ENCODE results near the gene GPC3.

Gene GPC3

DNA sequence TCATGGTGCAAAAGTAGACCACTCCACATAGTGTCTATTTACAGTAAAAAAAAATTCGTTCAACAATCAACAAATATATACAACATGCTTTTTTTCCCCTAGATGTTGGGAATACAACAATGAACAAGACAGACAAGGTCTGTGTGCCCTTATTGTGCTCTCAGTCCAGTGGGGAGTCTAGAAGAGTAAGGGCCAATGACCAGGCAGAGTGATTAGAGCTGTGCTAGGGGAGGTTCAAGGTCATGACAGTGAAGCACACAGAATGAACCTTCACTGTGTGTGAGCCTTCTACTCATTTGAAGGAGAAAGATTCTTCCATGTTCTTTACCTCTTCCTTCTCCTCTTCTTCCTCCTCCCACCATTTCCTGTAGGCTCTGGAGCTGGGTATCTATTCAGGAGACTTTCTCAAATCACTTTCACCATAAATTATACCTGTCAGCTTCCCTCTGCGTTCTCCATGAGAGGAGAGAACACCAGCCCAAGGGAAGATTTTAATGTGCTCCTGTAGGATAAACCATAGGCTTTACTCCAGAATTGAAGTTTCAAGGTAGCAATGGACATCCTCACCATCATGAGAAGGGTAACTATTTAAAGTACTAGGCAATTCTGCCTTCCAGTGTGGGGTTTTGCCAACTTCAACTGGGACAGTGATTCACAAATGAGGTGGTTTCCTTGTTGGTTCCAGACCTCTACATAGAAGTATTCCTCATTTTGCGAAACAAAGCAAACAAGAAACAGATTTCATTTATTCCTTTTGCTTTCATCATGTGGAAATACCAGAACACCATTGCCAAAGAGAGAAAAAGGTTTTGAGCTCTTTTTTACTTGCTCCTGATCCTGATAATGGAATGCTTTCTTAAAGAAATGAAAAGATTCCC lies 323.2 kb downstream of the GPC3 start:
- Histone ChIP-seq H3K79me2 (ENCODE audit: insufficient read depth, low read length) (no peaks in the 10 kb centered on the region), H3F3A (ENCODE audit: insufficient read depth, low read length) (no peaks in the 10 kb centered on the region), H3K9me2 (ENCODE audit: low read depth, low read length) (no peaks in the 10 kb centered on the region), H3K36me3 (ENCODE audit: insufficient read depth, low read length) (no peaks in the 10 kb centered on the region), H3K4me2 (ENCODE audit: low read length) (no peak overlapping the region), H3K9ac (ENCODE audit: low read length) (no peak overlapping the region), H2AFZ (ENCODE audit: low read length) (no peak overlapping the region), H3K4me3 (ENCODE audit: low read depth, low read length, poor library complexity, severe bottlenecking) (no peak overlapping the region), H3K4me1 (ENCODE audit: insufficient read depth, low read length, severe bottlenecking) (no peaks in the 10 kb centered on the region), H3K9me3 (ENCODE audit: low read length) (no peaks in the 10 kb centered on the region), H3K27me3 (ENCODE audit: insufficient read depth, low read length) (no peaks in the 10 kb centered on the region), H4K20me1 (ENCODE audit: insufficient read depth, low read length) (no peaks in the 10 kb centered on the region), H3K27ac (ENCODE audit: low read depth, low read length, poor library complexity, severe bottlenecking) (no peak overlapping the region)
- TF ChIP-seq, protein P1, sequence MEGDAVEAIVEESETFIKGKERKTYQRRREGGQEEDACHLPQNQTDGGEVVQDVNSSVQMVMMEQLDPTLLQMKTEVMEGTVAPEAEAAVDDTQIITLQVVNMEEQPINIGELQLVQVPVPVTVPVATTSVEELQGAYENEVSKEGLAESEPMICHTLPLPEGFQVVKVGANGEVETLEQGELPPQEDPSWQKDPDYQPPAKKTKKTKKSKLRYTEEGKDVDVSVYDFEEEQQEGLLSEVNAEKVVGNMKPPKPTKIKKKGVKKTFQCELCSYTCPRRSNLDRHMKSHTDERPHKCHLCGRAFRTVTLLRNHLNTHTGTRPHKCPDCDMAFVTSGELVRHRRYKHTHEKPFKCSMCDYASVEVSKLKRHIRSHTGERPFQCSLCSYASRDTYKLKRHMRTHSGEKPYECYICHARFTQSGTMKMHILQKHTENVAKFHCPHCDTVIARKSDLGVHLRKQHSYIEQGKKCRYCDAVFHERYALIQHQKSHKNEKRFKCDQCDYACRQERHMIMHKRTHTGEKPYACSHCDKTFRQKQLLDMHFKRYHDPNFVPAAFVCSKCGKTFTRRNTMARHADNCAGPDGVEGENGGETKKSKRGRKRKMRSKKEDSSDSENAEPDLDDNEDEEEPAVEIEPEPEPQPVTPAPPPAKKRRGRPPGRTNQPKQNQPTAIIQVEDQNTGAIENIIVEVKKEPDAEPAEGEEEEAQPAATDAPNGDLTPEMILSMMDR (IDR thresholded peaks at IDR 0.05; ENCODE audit: low read length), result no peak

DNA sequence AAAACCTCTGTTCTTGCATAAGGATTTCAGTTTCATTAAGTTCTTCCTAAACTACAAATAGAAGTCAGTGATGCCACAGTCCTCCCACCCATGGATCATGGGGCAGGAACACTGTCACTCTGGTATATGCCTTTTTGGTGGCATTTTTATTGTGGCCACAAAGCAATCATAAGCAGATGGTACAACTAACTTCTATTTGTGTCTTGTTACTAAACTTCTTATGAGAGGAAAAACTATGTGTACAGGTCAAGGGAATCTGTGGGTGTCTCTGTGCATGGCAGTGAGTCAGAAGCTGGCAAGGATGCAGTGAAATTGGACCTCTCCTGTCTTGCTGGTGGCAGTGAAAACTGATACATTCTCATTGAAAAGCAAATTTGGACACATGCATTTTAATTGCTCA lies 325.1 kb downstream of the GPC3 start:
- H3K9me3 ChIP-seq (ENCODE audit: low read length), result no peaks in the 10 kb centered on the region
- no peaks in the 10 kb centered on the region for H3K9me2 ChIP-seq (ENCODE audit: low read depth, low read length)
- no peaks in the 10 kb centered on the region for H3K36me3 ChIP-seq (ENCODE audit: insufficient read depth, low read length)
- H2AFZ ChIP-seq (ENCODE audit: low read length), result no peak overlapping the region
- no peak overlapping the region for H3K4me3 ChIP-seq (ENCODE audit: low read depth, low read length, poor library complexity, severe bottlenecking)
- H4K20me1 ChIP-seq (ENCODE audit: insufficient read depth, low read length), result no peaks in the 10 kb centered on the region
- H3K4me1 ChIP-seq (ENCODE audit: insufficient read depth, low read length, severe bottlenecking), result no peaks in the 10 kb centered on the region
- H3F3A ChIP-seq (ENCODE audit: insufficient read depth, low read length), result no peaks in the 10 kb centered on the region
- H3K27ac ChIP-seq (ENCODE audit: low read depth, low read length, poor library complexity, severe bottlenecking), result no peak overlapping the region
- H3K79me2 ChIP-seq (ENCODE audit: insufficient read depth, low read length), result no peaks in the 10 kb centered on the region
- H3K9ac ChIP-seq (ENCODE audit: low read length), result no peak overlapping the region
- no peak overlapping the region for H3K4me2 ChIP-seq (ENCODE audit: low read length)
- TF ChIP-seq EZH2 (IDR thresholded peaks at IDR 0.05; ENCODE audit: borderline replicate concordance, low read length), result no peak
- TF ChIP-seq, protein P1 (IDR thresholded peaks at IDR 0.05; ENCODE audit: low read length), result no peak
- H3K27me3 ChIP-seq (ENCODE audit: insufficient read depth, low read length), result no peaks in the 10 kb centered on the region

DNA sequence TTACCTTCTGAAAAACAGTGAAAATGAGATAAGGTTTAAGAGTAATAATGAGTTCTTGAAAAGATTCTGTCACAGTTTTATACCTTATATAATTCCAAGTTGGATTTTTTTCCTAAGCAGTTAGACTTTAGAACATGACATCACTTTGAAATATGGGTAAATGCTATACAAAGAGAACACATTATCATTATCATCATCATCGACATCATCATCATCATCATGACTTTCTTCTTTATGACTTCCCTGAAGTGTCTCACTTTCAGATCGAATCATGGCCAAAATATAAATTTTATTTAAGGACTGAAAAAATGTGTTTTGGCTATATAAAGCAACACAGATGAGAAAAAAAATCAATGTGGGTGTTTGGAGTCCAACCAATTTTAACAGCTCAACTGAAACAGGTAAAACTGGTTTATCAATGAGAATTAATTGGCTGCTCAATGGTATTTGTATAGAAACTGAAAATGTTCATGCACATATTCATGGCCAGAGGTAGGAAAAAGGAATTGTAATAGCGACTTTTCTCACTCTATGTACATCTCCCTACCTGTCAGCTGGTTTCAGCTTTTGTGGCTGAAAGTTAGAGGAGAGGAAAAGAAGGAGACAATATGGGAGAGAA lies 327.0 kb downstream of the GPC3 start:
- no peak overlapping the region for H3K9ac ChIP-seq (ENCODE audit: low read length)
- no peak overlapping the region for H2AFZ ChIP-seq (ENCODE audit: low read length)
- no peaks in the 10 kb centered on the region for H3K36me3 ChIP-seq (ENCODE audit: insufficient read depth, low read length)
- no peaks in the 10 kb centered on the region for H3F3A ChIP-seq (ENCODE audit: insufficient read depth, low read length)
- TF ChIP-seq, protein P1 (IDR thresholded peaks at IDR 0.05; ENCODE audit: low read length), result no peak
- TF ChIP-seq EZH2 (IDR thresholded peaks at IDR 0.05; ENCODE audit: borderline replicate concordance, low read length), result no peak
- no peak overlapping the region for H3K4me3 ChIP-seq (ENCODE audit: low read depth, low read length, poor library complexity, severe bottlenecking)
- no peaks in the 10 kb centered on the region for H3K9me3 ChIP-seq (ENCODE audit: low read length)
- H4K20me1 ChIP-seq (ENCODE audit: insufficient read depth, low read length), result no peaks in the 10 kb centered on the region
- H3K79me2 ChIP-seq (ENCODE audit: insufficient read depth, low read length), result no peaks in the 10 kb centered on the region
- H3K27me3 ChIP-seq (ENCODE audit: insufficient read depth, low read length), result no peaks in the 10 kb centered on the region
- H3K4me1 ChIP-seq (ENCODE audit: insufficient read depth, low read length, severe bottlenecking), result no peaks in the 10 kb centered on the region
- H3K9me2 ChIP-seq (ENCODE audit: low read depth, low read length), result no peaks in the 10 kb centered on the region
- no peak overlapping the region for H3K27ac ChIP-seq (ENCODE audit: low read depth, low read length, poor library complexity, severe bottlenecking)
- no peak overlapping the region for H3K4me2 ChIP-seq (ENCODE audit: low read length)
